GM19468 (cell line): Measurements from ENCODE around the gene INTS11.

Source experiments
- ATAC-seq: cut with Tn5 transposase; IDR thresholded peaks from one replicate; pipeline ENCODE4 v1.9.1; 2021; ENCODE audit warnings: mild to moderate bottlenecking, moderate library complexity, moderate number of reproducible peaks; ENCODE audit not compliant: unreplicated experiment; ENCODE audit errors: extremely low read depth

The INTS11 gene

DNA sequence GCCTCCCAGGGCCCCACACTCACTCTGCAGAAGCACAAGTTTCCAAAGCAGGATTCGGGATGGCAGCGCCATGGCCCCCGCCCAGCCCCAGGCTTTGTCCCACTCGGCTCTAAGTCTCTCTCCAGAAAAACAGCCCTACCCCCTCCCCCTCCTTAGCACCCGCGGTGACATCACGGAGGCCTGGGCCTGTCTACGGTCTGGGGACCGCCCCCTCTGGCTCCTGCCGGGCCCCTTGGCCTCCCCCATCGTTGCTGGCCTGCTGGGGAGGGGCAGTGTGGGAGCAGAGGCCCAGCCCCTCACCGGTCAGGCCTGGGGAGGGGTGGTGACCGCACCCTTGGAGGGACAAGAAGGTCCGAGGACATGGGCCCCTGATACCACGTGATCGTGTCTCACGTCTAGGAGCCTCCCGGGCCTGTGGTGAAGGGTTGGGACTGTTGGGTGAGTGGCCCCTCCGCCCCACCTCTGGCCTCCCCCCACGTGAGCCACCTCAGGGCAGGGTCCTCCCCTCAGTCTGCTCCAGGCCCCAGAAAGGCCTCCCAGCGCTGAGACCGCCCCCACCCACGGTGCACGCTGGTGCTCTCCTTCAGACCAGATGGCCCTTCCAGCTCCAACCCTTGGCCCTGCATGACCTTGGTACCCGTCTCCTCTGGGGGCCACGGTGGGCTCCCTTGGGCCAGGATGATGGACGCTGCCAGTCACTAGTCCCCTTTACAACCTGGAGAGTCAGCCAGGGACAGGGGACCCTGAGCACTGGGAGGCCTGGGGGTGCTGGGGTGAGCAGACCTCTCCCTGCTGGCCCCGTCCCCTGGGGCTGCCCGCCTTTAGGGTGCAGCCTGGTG is 34.2 kb upstream of the INTS11 start, which contains the start of gene MXRA8:
TSS of gene MXRA8 (minus strand) at position 123 of the 839 bp plus-strand sequence. CDS start at position 72, 51 bp downstream.
- no peak for ATAC-seq

DNA sequence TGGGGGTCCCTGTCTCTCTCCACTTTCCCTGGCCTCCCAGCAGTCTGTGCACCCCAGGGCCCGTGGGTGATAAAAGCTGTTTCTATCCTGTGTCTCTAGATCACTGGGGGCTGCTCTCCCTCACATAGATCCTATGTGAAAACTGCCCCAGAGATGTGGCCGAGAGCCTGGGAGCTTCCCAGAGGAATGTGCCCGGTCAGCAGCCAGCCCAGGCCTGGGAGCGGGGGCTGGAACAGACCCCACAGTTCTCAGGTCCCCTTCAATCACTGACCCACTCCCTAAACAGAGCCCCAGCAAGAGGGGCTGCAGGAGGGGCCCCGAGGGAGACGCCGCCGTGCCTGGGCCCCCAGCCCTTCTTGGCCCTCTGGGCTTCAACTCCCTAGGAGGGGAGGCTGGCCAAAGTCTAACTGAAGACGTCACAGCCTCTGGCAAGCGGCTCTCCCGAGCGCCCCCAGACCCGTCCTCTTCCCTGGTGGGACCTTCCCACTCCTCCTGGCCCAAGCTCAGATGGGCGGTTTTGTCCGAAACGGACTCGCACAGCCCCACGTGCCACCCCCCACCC is 33.5 kb upstream of the INTS11 start:
- no peak for ATAC-seq

DNA sequence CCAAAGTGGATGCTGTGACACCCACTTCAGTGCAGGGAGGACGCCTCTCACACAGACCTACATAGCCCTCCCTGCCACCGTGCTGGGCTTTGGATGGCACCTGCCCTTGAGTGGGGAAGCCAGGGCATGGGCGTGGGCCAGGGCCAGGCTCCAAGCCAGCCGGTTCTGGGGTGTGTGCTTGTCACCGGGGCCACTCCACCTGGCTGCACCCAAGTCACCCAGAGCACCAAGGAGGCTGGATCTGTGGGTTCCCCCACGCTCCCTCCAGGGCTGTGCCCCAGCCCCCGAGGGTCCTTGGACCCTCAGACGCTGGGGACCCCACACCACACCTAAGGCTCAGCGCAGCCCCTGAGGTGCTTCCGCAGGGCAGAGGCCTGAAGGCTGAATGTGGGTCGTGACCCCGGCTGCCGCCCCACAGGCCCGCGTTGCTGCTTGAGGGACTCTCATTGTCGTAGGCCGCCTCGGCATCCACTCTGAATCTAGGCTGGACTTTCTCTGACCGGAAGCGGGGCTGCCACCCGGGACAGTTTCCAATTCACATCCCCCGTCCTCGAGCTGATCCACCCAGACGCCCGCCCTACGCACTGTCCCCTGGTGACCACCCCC is 32.4 kb upstream of the INTS11 start:
- ATAC-seq, result no peak

DNA sequence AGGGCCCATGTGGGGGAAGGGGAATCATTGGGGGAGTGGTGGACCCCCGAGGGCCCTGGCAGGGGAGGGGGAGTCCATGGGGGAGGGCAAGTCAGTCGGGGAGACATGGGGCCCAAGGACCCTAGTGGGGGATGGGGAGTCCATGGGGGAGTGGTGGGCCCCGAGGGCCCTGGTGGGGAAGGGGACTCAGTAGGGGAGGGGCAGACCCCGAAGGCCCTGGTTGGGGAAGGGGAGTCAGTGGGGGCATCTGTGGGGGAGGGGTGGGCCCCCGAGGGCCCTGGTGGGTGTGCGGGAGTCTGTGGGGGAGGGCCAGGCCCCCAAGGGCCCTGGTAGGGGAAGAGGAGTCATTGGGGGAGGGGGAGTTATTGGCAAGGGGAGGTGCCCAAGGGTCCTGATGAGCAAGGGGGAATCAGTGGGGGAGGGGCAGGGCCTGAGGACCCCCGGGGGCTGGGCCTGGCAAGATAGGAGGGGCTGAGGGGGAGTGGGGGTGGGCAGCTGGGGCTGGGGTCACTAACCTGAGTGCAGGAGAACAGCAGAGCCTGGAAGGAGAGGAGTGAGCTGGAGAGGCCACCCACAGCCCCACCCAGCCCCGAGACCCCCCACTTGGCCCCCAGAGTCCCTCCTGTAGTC is 31.8 kb upstream of the INTS11 start:
- ATAC-seq, result no peak

DNA sequence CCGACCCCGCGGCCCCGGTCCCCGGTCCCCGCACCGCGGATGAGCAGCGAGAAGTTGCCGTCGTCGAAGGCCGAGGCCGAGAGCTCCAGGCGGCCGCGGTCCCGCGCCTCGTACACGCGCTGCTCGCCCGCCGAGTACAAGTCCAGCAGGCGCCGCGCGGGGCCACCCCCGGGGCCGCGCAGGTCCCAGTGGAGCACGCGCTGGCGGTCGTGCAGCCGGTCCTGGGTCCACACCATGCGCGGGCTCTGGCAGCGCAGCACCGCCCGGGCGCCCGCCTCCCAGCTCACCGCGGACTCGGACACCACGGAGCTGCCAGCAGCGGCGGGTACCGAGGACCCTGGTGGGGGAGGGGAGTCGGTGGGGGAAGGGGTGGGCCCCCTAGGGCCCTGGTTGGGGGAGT is 31.0 kb upstream of the INTS11 start:
- ATAC-seq, result no peak

DNA sequence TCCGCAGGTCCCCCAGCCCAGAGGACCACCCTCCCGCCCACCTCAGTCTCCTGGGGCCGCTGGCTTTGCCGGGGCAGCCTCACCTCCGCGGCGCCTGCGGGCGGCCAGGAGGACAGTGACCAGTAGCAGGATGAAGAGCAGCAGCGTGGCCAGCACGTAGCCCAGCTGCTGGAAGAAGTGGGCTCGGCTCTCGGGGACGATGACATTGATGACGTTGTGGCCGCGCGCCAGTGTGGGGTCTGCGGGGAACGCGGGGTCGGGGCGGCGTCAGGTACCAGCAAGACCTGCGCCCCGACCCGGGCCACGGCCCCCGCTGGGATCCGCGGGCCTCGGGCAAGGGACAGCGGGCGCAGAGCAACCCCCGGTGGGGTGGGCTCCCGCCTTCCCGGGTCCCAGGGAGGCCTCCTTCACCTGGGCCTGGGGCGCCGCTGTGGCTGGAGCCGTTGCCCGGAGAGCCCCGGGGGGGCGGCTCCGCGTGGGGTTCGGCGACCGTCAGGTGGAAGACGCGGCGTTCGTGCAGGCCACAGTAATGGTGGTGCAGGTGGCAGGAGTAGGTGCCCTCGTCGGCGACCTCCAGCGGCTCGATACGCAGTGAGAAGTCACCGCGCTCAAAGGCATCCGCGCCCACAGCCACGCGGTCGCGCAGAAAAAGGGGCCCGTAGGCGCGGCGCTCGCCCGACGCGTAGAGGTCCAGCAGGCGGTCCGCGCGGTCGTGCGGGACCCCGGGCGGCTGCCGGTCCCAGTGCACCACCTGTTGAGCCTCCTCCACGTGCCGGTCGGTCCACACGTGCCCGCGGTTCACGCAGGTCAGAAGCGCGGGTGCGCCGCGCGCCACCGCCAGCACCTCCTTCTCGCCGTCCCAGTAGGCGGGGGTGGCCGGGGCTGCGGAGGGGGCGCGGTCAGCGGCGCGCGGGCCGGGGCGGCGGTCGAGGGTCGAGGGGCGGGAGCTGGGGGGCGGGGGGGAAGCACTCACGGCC is 30.1 kb upstream of the INTS11 start:
- no peak for ATAC-seq

DNA sequence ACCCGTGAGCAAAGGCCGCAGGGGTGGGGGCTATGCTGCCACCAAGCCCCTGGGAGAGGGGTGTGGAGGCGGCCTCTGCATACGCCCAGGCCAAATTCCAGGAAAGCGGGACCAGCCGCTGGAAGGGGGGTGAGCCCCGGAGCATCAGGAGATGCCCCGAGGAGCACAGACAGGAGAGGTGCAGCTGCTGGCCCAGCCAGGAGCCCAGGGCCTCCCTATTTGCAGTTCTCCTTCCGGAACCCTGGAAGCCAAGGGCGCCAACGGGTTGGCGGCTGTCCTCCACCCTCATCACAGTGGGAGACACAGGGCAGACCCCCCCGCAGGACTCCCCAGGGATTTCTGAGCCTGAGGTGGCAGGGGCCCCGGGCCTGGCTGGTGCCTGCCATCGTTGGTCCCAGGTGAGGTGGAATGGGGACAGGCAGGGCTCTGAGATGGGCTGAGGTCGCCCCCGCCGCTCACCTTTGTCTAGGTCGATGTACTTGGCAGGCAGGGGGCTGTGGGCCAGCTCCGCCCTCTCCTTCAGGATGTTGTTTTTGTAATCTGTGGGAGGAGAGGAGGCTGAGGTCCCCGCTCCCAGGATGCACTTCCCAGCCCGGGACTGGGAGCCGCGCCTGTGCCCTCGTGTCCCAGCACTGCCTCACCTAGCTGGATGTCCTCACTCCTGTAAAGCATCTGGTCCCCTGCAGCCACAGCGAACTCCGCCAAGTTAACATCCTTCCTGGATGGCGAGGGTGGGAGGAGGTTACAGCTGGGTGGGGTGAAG is 29.1 kb upstream of the INTS11 start:
- no peak for ATAC-seq

DNA sequence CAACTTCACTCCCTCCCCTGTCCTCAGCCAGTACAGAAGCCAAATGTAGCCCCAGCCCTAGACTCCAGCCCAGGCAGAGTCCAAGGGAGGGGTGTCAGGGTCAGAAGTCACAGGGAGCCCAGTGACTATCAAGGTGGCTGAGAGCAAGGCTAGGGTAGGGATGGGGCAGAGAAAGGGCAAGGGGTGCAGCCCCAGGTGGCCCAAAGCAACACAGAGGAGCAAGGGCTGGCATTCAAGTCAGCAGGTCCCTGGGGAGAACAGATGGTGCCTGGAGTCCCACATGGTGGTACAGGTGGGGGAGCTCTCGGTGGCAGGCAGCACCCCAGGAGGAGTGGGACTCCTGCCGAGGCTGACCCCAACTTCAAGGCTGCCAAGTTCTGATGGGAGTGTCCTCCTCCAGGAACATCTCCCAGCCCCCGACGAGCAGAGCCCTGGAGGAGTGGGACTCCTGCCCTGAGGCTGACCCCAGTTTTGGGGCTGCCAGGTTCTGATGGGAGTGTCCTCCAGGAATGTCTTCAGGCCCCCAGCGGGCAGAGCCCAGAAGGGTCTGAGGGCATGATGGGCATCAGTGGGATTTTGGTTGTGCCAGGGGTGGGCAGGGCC is 28.4 kb upstream of the INTS11 start:
- no peak for ATAC-seq

DNA sequence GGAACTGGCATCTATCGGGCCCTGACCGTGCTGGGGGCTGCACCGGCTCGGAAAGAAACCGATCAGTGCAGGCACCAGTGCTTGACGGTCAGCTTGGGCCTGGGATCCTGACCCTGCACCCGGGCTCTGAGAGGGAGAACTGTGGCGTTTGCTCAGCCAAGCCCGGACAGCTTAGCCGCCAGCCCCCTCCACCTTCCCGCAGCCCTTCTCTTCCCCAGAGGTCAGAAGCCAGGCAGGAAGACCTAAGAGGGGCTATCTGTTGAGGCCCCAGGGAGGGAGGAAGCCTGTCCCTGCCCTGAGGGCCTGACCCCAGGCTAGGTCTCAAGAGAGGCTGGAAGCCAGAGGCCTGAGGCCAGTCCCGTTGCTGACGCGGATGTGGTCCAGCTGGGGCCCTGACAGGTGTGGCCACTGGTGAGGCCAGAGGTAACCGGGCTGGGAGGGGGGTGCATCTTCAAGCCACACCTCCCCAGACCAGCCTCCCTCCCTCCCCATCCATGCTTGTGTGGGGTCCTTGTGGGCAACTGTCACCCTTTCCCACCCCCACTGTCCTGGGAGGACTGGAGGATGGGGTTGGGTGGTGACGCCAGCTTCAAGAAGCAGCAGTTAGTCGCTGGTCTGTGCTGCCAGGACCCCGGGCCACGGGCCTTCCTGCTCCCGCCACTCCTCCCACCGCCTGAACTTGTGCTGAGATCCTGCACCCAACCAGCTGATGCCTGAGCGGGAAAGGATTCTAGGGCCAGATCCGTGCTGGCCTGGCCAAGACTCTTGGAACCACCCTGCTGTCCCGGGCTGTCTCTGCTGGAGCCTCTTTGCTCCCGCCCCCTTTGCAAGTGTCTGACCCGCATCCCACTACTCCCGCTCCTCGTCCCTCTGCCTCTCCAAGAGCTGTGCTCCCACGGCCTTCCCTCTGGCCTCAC is 27.3 kb upstream of the INTS11 start:
- no peak for ATAC-seq

DNA sequence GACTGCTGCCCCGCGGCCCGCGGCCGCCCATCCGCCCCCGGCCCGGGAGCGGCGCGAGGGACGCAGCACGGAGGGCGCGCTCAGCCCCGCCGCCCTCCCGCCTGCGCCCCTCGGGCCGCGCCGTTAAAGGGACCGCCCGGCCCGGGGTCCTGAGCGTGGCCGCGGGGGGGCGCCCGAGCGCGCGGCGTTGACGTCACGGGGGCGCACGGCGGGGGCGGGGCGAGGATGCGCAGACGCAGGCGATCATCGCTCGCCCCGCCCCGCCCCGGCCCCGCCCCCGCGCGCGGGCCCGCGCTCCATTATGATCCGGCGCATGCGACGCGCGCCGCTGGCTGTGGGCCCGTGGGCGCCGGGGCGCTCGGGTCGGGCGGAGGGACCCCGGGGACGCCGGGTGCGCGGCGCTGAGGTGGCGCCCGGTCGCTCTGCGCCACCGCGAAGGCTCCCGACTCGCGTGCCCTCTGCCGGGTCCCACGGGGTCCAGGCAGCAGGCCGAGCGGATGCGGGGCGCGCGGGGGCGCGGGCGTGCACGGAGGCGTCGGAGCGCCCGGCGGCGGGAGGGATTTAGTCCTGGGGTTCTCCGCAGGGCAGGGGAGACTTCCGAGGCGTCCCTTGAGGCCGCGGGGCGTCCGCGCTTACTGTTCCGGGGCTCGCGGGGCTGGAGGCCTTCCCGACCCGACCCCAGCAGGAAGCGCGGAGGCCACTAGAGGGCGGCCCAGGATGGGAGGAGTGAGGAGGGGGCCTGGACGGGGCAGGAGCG is 25.0 kb upstream of the INTS11 start, which contains the start of gene DVL1:
TSS of gene DVL1 (minus strand) at position 163 of the 757 bp plus-strand sequence. CDS start 353 bp downstream, outside the sequence.
- ATAC-seq, result peak; percentile 63

DNA sequence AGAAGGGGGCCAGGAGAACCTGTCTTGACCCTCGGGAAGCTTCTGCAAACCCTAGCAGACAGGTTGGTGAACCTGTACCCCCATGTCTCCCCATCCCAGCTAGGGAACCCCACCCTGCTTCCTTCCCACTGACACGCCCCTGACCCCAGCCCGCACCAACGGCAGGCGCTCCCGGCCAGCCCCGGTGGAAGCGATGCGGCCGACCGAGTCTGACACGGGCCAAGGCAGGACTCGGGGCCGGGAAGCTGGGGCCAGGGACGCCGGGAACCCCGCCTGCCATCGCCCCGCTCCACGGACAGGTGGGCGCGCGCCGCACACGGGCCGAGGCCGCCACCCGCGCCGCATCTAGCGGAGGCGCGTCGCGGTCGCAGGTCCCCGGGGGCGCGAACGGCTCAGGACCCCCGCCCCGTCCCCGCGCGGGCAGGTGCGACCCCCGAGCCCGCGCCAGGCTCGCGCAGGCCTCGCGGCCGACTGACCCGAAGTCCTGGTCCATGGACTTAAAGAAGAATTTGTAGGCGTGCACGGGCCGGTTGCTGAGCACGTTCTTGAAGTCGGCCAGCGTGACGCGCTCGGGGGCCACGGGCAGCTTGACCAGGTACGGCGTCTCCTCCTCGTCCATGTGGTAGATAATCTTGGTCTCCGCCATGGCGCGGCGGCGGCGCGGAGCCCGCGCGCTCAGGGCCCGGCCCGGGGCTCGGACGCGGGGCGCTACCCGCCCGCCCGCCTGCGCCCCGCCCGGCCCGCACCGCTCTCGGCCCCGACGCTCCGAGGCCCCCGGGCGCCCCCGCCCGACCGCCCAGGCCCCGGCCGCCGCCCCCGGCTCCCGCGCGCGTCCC is 24.2 kb upstream of the INTS11 start:
- ATAC-seq, result no peak

DNA sequence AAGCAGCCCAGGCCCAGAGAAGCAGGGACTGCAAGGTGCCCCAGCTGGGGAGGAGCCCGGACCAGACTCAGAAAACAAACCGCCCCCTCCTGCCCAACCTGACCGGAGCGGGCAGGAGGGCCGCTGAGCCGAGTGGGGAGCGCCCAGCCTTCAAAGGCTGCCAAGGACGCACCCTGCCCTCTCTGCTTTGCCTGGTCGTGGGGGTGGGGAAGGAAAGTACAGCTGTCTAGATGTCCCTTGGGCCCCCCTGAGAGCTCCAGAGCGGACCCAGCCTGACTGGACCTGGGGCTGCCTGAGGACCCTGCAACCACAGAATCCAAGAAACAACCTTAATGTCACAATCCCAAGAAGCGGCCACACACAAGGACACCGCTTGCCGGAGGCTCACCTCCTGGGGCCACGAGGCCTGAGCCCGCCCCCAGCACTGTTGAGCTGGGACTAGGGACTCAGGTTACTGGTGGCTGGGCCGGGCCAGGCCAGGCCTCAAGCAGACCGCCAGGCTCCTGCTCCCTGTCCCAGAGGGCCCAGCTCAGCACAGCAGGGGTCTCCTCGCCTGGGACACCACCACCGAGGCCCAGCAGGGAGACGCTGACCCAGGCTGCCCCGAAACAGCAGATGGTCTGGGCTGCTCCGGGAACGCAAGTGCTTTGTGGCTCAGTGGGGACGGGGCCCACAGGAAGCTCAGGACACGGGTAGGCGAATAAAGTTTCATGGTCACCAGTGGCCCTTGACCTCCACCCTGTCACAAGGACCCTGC is 23.4 kb upstream of the INTS11 start:
- no peak for ATAC-seq

DNA sequence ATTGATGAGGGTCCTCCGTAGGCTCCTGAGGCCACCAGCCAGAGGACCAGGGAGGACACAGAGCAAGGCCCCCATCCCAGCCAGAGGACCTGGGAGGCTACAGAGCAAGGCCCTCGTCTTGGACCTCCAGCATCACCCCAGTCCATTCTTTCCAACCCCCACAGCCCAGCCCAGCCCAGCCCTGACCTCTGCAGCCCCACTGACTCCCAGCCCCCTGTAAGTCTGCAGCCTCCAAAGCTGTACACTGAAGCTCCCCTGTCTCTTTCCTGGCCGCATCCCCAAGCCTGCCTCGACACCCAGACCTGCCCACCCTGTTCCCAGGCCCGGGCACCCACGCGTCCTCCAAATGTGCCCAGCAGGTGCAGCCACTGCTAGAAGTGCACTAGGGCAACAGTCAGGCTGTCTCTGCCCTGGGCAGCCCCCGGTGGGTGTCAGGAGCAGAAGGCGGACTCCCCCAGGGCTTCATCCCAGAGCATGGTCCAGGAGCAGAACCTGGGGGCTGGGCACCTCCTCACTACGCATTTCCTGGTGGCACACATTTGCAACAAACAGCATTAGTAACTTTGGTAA is 22.7 kb upstream of the INTS11 start:
- no peak for ATAC-seq

DNA sequence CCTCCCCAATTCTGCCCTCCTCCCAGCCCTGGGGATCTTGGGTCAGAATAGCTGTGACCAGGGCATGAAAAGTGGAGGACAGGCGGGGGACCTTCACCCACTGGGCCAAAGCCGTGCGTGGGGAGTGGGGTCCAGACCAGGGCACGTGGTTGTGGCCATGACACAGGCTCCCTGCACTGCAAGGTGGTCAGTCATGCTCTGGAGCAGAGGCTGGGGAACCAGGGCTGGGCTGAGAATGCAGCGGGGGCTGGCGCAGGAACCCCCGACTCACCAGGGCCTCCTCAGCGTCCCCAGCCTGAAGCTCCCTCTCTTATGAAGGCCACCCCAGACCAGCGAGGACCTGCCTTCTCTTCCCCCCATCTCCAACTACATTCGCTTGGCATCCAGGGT is 22.0 kb upstream of the INTS11 start:
- no peak for ATAC-seq
